Activated CD8-positive, alpha-beta T cell treated with anti-CD3 and anti-CD28 coated beads for 36 hours (primary cell): ENCODE results near the gene LRP1B. TPM values are rescaled to one million over a fixed set of nuclear protein-coding genes. Genes with fewer than 3 reads are reported as not detected.

Experiments
- ATAC-seq: fragments of 200-7000 bp; cut with Tn5 transposase; one replicate; pipeline ENCODE4 v1.10.0; 2021; ENCODE audit warnings: mild to moderate bottlenecking, moderate library complexity
- CTCF ChIA-PET: fragments of 350-600 bp; sonication (Branson Sonifier 250); formaldehyde crosslinking; loops from one replicate; lab custom pipeline; 2021; ENCODE audit warnings: antibody characterized with exemption; lab: Charles Lee
- POLR2A ChIA-PET: fragments of 350-600 bp; sonication (Branson Sonifier 250); formaldehyde crosslinking; loops from one replicate; lab custom pipeline; 2021; ENCODE audit warnings: antibody characterized with exemption; lab: Charles Lee
- DNase-seq: peaks from one replicate; pipeline ENCODE4 v3.0.0-alpha.2; 2020
- H3K27ac Mint-ChIP-seq: one replicate; pipeline ENCODE4 v1.8.0; 2021; ENCODE audit warnings: mild to moderate bottlenecking, mixed read lengths
- H3K27me3 Mint-ChIP-seq: one replicate; pipeline ENCODE4 v1.8.0; 2021; ENCODE audit warnings: mixed read lengths
- H3K36me3 Mint-ChIP-seq: one replicate; pipeline ENCODE4 v1.8.0; 2021; ENCODE audit warnings: low read depth, mixed read lengths
- H3K4me1 Mint-ChIP-seq: one replicate; pipeline ENCODE4 v1.8.0; 2021; ENCODE audit warnings: low read depth, mixed read lengths
- H3K4me3 Mint-ChIP-seq: one replicate; pipeline ENCODE4 v1.8.0; 2021; ENCODE audit warnings: mild to moderate bottlenecking, moderate library complexity, mixed read lengths
- H3K9me3 Mint-ChIP-seq: one replicate; pipeline ENCODE4 v1.8.0; 2021; ENCODE audit warnings: mixed read lengths
- CTCF ChIP-seq: fragments of 200-600 bp; IDR thresholded peaks from one replicate; pipeline ENCODE4 v1.8.0; 2022; ENCODE audit warnings: antibody characterized with exemption, mild to moderate bottlenecking
- intact Hi-C: fragments of 100-400 bp; cut with micrococcal nuclease; formaldehyde crosslinking; loops from one replicate; pipeline ENCODE4 v1.10.0; 2022
- total RNA-seq, 2 experiments: library from RNA; stranded (reverse); gene quantifications; one replicate each; pipeline ENCODE4 v1.2.3, GENCODE V29; 2021

LRP1B gene
- total RNA-seq, 2 experiments from 2014 or later = not detected

GRCh38 chr2:141103216-141103615, 1027.6 kb downstream of the LRP1B start:
- no peak for DNase-seq
- peaks cover 2% of the 10 kb centered on the region for H3K9me3 Mint-ChIP-seq
- H3K4me3 Mint-ChIP-seq = no peak overlapping the region
- intact Hi-C loops = no loop called here
- H3K36me3 Mint-ChIP-seq = no peaks in the 10 kb centered on the region
- no peak overlapping the region for H3K27ac Mint-ChIP-seq
- H3K27me3 Mint-ChIP-seq = no peaks in the 10 kb centered on the region
- H3K4me1 Mint-ChIP-seq = no peaks in the 10 kb centered on the region
- no peak for ATAC-seq
- ChIA-PET POLR2A (no interaction called here), CTCF (no interaction called here)
- no peak for TF ChIP-seq CTCF

- DNase-seq = no peak
- TF ChIP-seq CTCF = no peak
- ChIA-PET CTCF (no interaction called here), POLR2A (no interaction called here)
- H3K27ac Mint-ChIP-seq = no peak overlapping the region
- no peaks in the 10 kb centered on the region for H3K36me3 Mint-ChIP-seq
- H3K4me3 Mint-ChIP-seq = no peak overlapping the region
- intact Hi-C loops = no loop called here
- H3K9me3 Mint-ChIP-seq = peaks cover 5% of the 10 kb centered on the region
- H3K27me3 Mint-ChIP-seq = no peaks in the 10 kb centered on the region
- no peaks in the 10 kb centered on the region for H3K4me1 Mint-ChIP-seq
- ATAC-seq = no peak
Measured at GRCh38 chr2:141079231-141079630, 1051.6 kb downstream of the LRP1B start.

GRCh38 chr2:141075753-141076152, 1055.1 kb downstream of the LRP1B start:
- TF ChIP-seq CTCF = no peak
- no peak for DNase-seq
- CTCF ChIA-PET = no interaction called here
- POLR2A ChIA-PET = no interaction called here
- Mint-ChIP-seq H3K36me3 (no peaks in the 10 kb centered on the region), H3K4me3 (no peak overlapping the region), H3K4me1 (no peaks in the 10 kb centered on the region), H3K27me3 (no peaks in the 10 kb centered on the region), H3K27ac (no peak overlapping the region), H3K9me3 (no peaks in the 10 kb centered on the region)
- no peak for ATAC-seq
- intact Hi-C loops = no loop called here

GRCh38 chr2:141068053-141068682, 1062.6 kb downstream of the LRP1B start:
- Mint-ChIP-seq H3K9me3 (peaks cover 12% of the 10 kb centered on the region), H3K4me3 (no peak overlapping the region), H3K36me3 (no peaks in the 10 kb centered on the region), H3K27me3 (no peaks in the 10 kb centered on the region), H3K27ac (no peak overlapping the region), H3K4me1 (no peaks in the 10 kb centered on the region)
- DNase-seq = no peak
- ChIA-PET POLR2A (no interaction called here), CTCF (no interaction called here)
- intact Hi-C loops = no loop called here
- no peak for ATAC-seq
- no peak for TF ChIP-seq CTCF

GRCh38 chr2:141065042-141065441, 1065.8 kb downstream of the LRP1B start:
- no peak for TF ChIP-seq CTCF
- H3K27me3 Mint-ChIP-seq = no peaks in the 10 kb centered on the region
- no peaks in the 10 kb centered on the region for H3K4me1 Mint-ChIP-seq
- intact Hi-C loops = no loop called here
- H3K4me3 Mint-ChIP-seq = no peak overlapping the region
- H3K27ac Mint-ChIP-seq = no peak overlapping the region
- POLR2A ChIA-PET = no interaction called here
- no peaks in the 10 kb centered on the region for H3K36me3 Mint-ChIP-seq
- no peak for ATAC-seq
- no peak for DNase-seq
- CTCF ChIA-PET = no interaction called here
- H3K9me3 Mint-ChIP-seq = peaks cover 14% of the 10 kb centered on the region
